Common myeloid progenitor, CD34-positive (primary cell): ENCODE data around the gene DIS3L2.

Experiments used
- CTCF ChIA-PET: fragments of 350-600 bp; sonication (Branson Sonifier 250); formaldehyde crosslinking; loops from one replicate; lab custom pipeline; 2021; ENCODE audit warnings: antibody characterized with exemption; lab: Charles Lee
- POLR2A ChIA-PET: fragments of 350-600 bp; sonication (Branson Sonifier 250); formaldehyde crosslinking; loops from one replicate; lab custom pipeline; 2021; ENCODE audit warnings: antibody characterized with exemption; lab: Charles Lee
- DNase-seq, 3 donors: peaks; one replicate each; pipeline versions ENCODE4 v3.0.0 to v3.0.0-alpha.2; 2013
- H3K27ac ChIP-seq, 2 experiments: 1 replicate in 1 of 2; 2 replicates in 1 of 2; pipeline ENCODE4 v1.7.0; 2013; ENCODE audit warnings: inconsistent platforms in 2 of 2, low read length in 2 of 2, mild to moderate bottlenecking in 2 of 2, low read depth in 1 of 2, moderate library complexity in 1 of 2; ENCODE audit not compliant: severe bottlenecking in 2 of 2, insufficient read depth in 1 of 2, poor library complexity in 1 of 2
- H3K27me3 ChIP-seq, 5 experiments: replicated peaks in 2 of 5; 1 replicate in 3 of 5; 2 replicates in 2 of 5; pipeline versions ENCODE4 v1.6.1 to v1.7.0; 2013; ENCODE audit warnings: low read length in 4 of 5, mild to moderate bottlenecking in 2 of 5, moderate library complexity in 2 of 5, inconsistent platforms in 1 of 5; ENCODE audit not compliant: insufficient read depth in 5 of 5, control insufficient read depth in 4 of 5
- H3K36me3 ChIP-seq, 4 experiments: 1 replicate in 2 of 4; 2 replicates in 2 of 4; pipeline versions ENCODE4 v1.6.1 to v1.7.0; 2013; ENCODE audit warnings: low read length in 3 of 4, control low read depth in 1 of 4, mild to moderate bottlenecking in 1 of 4; ENCODE audit not compliant: control insufficient read depth in 4 of 4, insufficient read depth in 4 of 4
- H3K4me1 ChIP-seq, 4 experiments: 1 replicate in 3 of 4; 2 replicates in 1 of 4; pipeline versions ENCODE4 v1.6.1 to v1.7.1; 2013; ENCODE audit warnings: low read length in 3 of 4, mild to moderate bottlenecking in 3 of 4, control low read depth in 1 of 4, inconsistent platforms in 1 of 4, moderate library complexity in 1 of 4; ENCODE audit not compliant: control insufficient read depth in 4 of 4, insufficient read depth in 4 of 4; ENCODE audit errors: control extremely low read depth in 1 of 4
- H3K4me3 ChIP-seq, 7 experiments: 1 replicate in 4 of 7; 2 replicates in 3 of 7; pipeline versions ENCODE4 v1.5.1 to v1.7.0; 2013; ENCODE audit warnings: mild to moderate bottlenecking in 7 of 7, low read length in 6 of 7, moderate library complexity in 6 of 7, inconsistent platforms in 2 of 7, low read depth in 2 of 7, control low read depth in 1 of 7; ENCODE audit not compliant: insufficient read depth in 4 of 7, control insufficient read depth in 1 of 7; ENCODE audit errors: extremely low read depth in 1 of 7
- H3K9me3 ChIP-seq, 5 experiments: 1 replicate in 4 of 5; 2 replicates in 1 of 5; pipeline versions ENCODE4 v1.6.1 to v1.7.1; 2013; ENCODE audit warnings: low read length in 4 of 5, mild to moderate bottlenecking in 2 of 5, inconsistent platforms in 1 of 5, low read depth in 1 of 5, moderate library complexity in 1 of 5; ENCODE audit not compliant: control insufficient read depth in 4 of 5, insufficient read depth in 2 of 5; ENCODE audit errors: control extremely low read depth in 1 of 5
- WGBS: methylation state at CpG from one replicate; pipeline ENCODE4 v1.1.5; 2013; ENCODE audit not compliant: insufficient coverage; 5-methylcytosine and 5-hydroxymethylcytosine counted together

Gene DIS3L2

DNA sequence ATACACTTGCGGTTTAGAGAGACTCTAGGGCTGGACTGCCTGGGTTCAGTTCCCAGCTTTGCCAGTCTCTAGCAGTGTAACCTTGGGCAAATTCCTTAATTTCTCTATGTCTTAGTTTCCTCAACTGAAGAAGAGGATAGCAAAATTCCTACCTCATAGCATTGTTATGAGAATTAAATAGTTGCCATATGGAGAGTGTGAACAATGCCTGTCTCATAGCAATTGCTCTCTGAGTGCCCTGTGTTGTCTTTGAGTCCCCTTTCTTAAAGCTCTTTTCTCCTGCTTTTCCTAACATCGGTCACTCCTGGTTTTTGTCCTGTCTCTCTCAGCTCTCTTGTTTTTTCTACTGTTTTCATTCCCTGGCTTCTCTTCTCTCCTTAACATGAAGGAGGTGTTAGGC is 300.3 kb downstream of the DIS3L2 start:
- DNase-seq = no peak
- WGBS = 91% methylated on average over 2 of the region's 2 CpGs
- Histone ChIP-seq H3K27me3 (no peaks in the 10 kb centered on the region), H3K36me3 (peaks cover 4 to 40% (median 17%) of the 10 kb centered on the region in 4 experiments), H3K9me3 (no peaks in the 10 kb centered on the region), H3K4me3 (no peak overlapping the region), H3K4me1 (no peaks in the 10 kb centered on the region), H3K27ac (no peak overlapping the region)
- ChIA-PET POLR2A (no interaction called here), CTCF (no interaction called here)

GRCh38 chr2:232263295-232263694 is 301.8 kb downstream of the DIS3L2 start:
- POLR2A ChIA-PET = no interaction called here

DNA sequence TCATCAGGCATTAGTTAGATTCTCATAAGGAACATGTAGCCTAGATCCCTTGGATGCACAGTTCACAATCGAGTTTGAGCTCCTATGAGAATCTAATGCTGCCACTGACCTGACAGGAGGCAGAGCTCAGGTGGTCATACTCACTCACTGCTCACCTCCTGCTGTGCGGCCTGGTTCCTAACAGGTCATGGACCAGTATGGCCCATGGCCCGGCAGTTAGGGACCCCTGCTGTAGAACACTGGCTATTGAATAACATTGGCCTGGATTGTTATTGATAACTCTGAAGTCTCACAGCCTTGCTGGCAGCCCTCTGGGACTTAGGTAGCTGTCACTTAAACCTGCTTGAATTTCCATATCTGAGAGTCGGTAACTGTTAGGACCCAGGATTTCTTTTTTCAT is 302.6 kb downstream of the DIS3L2 start:
- POLR2A ChIA-PET = no interaction called here
- Histone ChIP-seq H3K27ac (no peak overlapping the region), H3K9me3 (no peaks in the 10 kb centered on the region), H3K4me3 (no peak overlapping the region), H3K4me1 (no peaks in the 10 kb centered on the region), H3K27me3 (no peaks in the 10 kb centered on the region), H3K36me3 (peaks cover 6 to 43% (median 18%) of the 10 kb centered on the region in 4 experiments)
- no peak for DNase-seq
- WGBS = 100% methylated on average over 3 of the region's 4 CpGs
- CTCF ChIA-PET = interaction anchor here (0.7 to 1.5 kb wide), 3 partner anchors 65 to 463 kb away, joined by 3 to 4 read pairs (median 3); no protein-coding TSS in a partner anchor

More at GRCh38 chr2:232263295-232263694, 301.8 kb downstream of the DIS3L2 start:
- no peak overlapping the region for H3K4me3 ChIP-seq
- no peak overlapping the region for H3K27ac ChIP-seq
- no peaks in the 10 kb centered on the region for H3K27me3 ChIP-seq
- no peaks in the 10 kb centered on the region for H3K9me3 ChIP-seq
- CTCF ChIA-PET = interaction anchor here (1.0 kb wide), 1 partner anchor 65 kb away, joined by 4 read pairs; no protein-coding TSS in a partner anchor
- H3K4me1 ChIP-seq = no peaks in the 10 kb centered on the region
- H3K36me3 ChIP-seq = peaks cover 4 to 43% (median 18%) of the 10 kb centered on the region in 4 experiments
- 97% methylated on average over 13 of the region's 15 CpGs for WGBS
- no peak for DNase-seq

- Histone ChIP-seq H3K4me1 (no peaks in the 10 kb centered on the region), H3K27ac (no peak overlapping the region), H3K27me3 (no peaks in the 10 kb centered on the region), H3K4me3 (no peak overlapping the region), H3K36me3 (peaks cover 2 to 38% (median 18%) of the 10 kb centered on the region in 4 experiments), H3K9me3 (no peaks in the 10 kb centered on the region)
- ChIA-PET CTCF (interaction anchor here (1.5 kb wide), 1 partner anchor 464 kb away, joined by 3 read pairs; no protein-coding TSS in a partner anchor), POLR2A (no interaction called here)
- no peak for DNase-seq
- 100% methylated on average over 1 of the region's 5 CpGs for WGBS
Measured at GRCh38 chr2:232265329-232265728, 303.8 kb downstream of the DIS3L2 start.

- 100% methylated on average over 1 of the region's 4 CpGs for WGBS
- peaks cover 2 to 21% (median 13%) of the 10 kb centered on the region in 4 experiments for H3K36me3 ChIP-seq
- no peaks in the 10 kb centered on the region for H3K27me3 ChIP-seq
- no peak for DNase-seq
- no peaks in the 10 kb centered on the region for H3K4me1 ChIP-seq
- no peaks in the 10 kb centered on the region for H3K9me3 ChIP-seq
- no peak overlapping the region for H3K4me3 ChIP-seq
- CTCF ChIA-PET = interaction anchor here (1.1 to 1.5 kb wide), 4 partner anchors 13 to 340 kb away, joined by 3 to 4 read pairs (median 4); no protein-coding TSS in a partner anchor
- no peak overlapping the region for H3K27ac ChIP-seq
- POLR2A ChIA-PET = no interaction called here
Measured at GRCh38 chr2:232268636-232269165, 307.2 kb downstream of the DIS3L2 start.

GRCh38 chr2:232269867-232270266 is 308.4 kb downstream of the DIS3L2 start:
- 95% methylated on average over 6 of the region's 7 CpGs for whole genome bisulfite sequencing
- Histone ChIP-seq H3K4me1 (no peaks in the 10 kb centered on the region), H3K36me3 (peaks cover 2 to 12% (median 6%) of the 10 kb centered on the region in 4 experiments), H3K27ac (no peak overlapping the region), H3K27me3 (no peaks in the 10 kb centered on the region), H3K4me3 (no peak overlapping the region), H3K9me3 (no peaks in the 10 kb centered on the region)
- ChIA-PET CTCF (interaction anchor here (0.6 to 1.2 kb wide), 4 partner anchors 11 to 341 kb away, joined by 3 to 4 read pairs (median 3); no protein-coding TSS in a partner anchor), POLR2A (no interaction called here)
- no peak for DNase-seq

- H3K27ac ChIP-seq = no peak overlapping the region
- ChIA-PET CTCF (interaction anchor here (1.0 kb wide), 1 partner anchor 20 kb away, joined by 3 read pairs; no protein-coding TSS in a partner anchor), POLR2A (no interaction called here)
- no peak overlapping the region for H3K4me3 ChIP-seq
- H3K27me3 ChIP-seq = no peaks in the 10 kb centered on the region
- peaks cover 0 to 6% (median 2%) of the 10 kb centered on the region in 4 experiments for H3K4me1 ChIP-seq
- H3K9me3 ChIP-seq = peaks cover 0 to 3% (median 0%) of the 10 kb centered on the region in 5 experiments
- WGBS = 98% methylated on average over 9 of the region's 9 CpGs
- peaks cover 0 to 7% (median 3%) of the 10 kb centered on the region in 4 experiments for H3K36me3 ChIP-seq
- no peak for DNase-seq
Measured at GRCh38 chr2:232273903-232274643, 312.6 kb downstream of the DIS3L2 start.
